Skin of body (tissue), 2 donors: ENCODE results near the gene PTPRA. TPM values are rescaled to one million over a fixed set of nuclear protein-coding genes. Genes with fewer than 3 reads are reported as not detected.

Source experiments
- DNase-seq: peaks from one replicate; lab custom pipeline; 2025; lab: John Stamatoyannopoulos, UW
- total RNA-seq: library from RNA; depleted of rRNA; stranded (reverse); fragments of >200 nt; gene quantifications from one replicate; pipeline ENCODE4 v1.2.3, GENCODE V29; 2014

The PTPRA gene
- total RNA-seq, 1 donor from 2014 or later: 56.5 TPM

GRCh38 chr20:2849529-2849928, 23.8 kb upstream of the PTPRA start:
- DNase-seq: no peak

- no peak for DNase-seq
These were observed 22.2 kb upstream of the PTPRA start for GRCh38 chr20:2851086-2851485.

DNA sequence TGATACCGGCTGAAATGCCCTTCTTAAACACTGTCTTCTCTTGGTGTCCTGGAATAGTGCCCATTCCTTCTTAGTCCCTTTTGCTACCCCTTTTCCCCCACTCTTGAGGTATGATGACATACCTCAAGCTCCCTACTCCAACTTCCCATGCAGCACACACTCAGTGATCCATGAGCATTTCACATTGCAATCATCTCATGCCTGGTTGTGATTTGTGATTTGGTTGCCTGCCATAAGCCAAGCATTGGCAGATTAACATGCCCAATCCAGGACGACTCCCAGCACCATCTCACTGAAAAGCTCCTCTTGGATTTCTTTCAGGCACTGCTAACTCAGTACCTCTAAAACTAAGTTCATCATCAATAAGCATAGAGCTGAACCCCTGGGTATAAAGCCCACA, 14.7 kb upstream of the PTPRA start:
- DNase-seq: no peak

DNA sequence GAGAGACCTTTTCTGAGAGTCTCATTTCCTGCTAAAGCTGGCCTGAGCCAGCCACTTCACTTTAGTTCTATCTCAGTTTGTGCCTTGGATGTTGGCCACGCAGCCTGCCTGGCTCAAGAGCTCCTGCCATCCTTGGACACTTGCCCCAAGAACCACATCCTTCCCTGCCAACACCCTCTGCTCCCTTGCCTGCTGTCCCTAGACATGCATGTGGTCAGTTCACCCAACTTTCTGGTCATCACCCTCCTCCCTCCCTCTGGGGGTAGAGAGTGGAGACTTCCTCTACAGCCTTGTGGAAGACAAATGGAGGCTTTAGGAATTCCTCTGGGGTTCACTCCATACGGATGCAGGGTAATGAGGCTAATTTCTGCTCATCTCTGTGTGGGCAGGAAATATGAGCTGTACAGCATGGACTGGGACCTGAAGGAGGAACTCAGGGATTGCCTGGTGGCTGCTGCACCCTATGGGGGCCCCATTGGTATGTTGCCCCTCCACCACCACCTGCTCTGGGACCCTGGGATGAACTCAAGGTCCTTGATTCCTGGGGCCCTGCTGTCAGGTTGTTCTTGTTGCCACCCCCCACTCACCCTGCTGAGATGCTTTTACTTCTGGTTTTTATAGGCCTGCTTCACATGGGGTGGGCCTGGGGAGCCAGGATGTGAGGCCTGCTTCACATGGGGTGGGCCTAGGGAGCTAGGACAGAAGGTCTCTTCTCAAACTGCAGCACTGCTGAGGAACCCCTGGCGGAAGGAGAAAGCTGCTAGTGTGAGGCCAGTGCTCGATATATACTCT, 13.8 kb upstream of the PTPRA start:
- DNase-seq: no peak

- no peak for DNase-seq
These were observed 8.7 kb upstream of the PTPRA start for GRCh38 chr20:2864626-2865025.

DNA sequence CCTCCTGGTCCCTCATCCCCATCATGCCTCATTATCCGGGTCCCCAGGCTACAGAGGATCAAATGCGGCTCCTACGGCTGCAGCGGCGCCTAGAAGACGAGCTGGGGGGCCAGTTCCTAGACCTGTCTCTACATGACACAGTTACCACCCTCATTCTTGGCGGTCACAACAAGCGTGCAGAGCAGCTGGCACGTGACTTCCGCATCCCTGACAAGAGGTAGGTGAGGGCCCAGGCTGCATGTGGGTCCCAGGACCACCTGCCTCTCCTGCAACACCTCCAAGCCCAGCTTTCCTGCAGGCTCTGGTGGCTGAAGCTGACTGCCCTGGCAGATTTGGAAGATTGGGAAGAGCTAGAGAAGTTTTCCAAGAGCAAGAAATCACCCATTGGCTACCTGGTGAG, 8.2 kb upstream of the PTPRA start:
- DNase-seq: no peak

- no peak for DNase-seq
These were observed 7.7 kb upstream of the PTPRA start for GRCh38 chr20:2865630-2866029.

GRCh38 chr20:2866236-2866635, 7.0 kb upstream of the PTPRA start:
- no peak for DNase-seq

DNA sequence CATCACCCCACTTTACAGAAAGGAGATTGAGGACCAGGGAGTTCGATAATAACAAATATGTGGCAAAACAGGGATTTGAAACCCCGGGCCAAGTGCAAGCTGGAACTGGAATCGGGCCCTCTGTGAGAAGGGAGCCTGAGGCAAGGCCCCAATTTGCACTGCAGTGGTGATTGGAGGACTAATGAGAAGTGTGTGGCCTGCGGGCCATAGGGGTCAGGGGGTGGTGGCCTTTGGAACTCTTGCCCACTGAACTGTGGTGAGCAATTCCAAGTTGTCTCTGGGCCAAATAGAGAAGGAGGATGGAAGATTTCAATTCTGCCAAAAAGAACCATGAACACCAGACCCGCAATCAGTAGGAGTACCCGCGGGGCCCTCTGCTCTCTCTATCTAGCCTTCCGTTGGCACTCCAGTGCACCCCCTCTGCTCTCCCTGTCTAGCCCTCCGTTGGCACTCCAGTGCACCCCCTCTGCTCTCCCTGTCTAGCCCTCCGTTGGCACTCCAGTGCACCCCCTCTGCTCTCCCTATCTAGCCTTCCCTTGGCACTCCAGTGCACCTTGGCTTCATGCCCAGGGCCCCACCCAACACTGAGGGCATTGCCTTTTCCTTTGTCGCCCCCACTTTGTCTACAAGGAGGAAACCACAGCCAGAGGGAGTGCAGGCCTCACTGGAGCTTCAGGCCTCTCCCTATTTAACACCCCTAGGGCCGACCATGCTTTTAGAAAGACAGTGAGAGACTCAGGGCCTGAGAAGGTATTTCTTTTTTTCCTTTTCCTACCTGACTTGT, 6.0 kb upstream of the PTPRA start:
- no peak for DNase-seq

GRCh38 chr20:2869381-2869780, 3.9 kb upstream of the PTPRA start:
- no peak for DNase-seq

DNA sequence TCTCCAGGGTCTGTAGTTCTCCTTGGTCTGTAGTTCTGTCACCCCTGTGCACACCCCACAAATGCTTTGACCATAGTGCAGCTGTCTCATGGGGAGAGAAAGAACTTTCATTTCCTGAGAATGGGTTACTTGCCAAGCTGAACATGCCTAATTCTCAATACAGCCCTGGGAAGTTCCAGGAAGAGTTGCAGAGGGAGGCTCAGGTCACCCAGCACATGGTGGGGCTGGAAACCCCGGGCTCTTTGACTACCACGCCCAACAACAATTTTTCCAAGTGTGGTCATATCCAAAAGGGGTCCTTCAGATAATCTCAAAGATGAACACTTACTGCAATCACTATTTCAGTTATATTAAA, 2.2 kb upstream of the PTPRA start:
- peak; percentile 45 for DNase-seq

DNA sequence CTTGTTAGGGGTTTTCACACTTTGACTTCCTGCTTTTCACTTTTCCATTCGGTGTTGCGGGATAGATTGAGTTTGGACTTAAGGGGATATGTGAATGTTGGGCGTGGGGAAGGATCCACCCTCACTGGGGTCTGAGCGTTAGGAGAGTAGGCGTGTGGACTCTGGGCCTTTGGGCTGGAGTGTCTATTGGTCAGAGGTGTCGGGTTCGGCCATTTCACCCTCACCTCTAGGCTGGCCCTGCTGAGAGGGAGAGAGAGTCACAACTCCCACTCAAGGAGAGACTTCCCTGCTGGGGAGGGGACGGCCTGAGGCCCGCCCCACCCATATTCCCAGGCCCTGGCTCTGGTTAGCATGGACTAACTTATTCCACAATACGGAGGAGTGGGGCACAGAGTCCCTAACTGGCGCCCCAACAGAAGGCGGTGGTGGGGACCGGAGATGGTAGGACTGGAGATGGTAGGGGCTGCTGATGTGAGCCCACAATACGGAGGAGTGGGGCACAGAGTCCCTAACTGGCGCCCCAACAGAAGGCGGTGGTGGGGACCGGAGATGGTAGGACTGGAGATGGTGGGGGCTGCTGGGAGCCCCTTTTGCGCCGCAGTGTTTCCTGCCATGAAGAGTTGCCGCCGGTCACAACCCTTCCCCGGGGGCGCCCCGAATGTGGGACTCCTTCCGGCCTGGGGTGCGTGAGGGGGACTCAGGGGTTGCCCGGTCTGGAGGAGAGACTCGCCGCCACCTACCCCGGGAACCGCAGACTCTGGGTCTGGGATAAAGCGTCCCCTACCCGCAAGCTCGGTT, 1.4 kb upstream of the PTPRA start:
- no peak for DNase-seq

DNA sequence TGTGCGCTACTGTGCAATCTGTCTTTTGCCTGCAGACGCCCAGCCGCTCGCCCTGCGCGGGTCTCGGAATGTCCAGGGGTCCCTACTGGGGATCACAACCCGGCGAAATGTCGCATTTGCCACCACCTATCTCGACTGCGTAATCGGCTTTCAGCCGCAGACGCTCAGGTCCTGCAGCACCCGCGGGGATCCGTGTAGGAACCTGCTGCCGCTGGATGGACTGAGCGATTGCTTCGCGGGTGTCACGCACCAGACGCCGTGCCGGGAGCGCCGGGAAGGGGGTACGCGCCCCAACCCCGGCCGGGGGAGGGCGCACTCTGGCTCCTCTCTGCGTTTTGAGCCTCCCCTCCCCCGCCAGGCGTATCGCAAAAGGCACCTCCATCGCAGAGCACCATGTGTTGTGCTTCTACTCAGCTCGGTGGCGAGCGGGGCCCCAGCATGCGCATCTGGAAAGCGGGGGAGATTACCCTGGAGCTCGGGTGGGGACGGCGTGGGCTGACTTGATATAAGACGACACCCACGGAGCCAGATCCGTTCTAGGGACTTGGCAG, 747 bp upstream of the PTPRA start:
- peak; percentile 47 for DNase-seq

DNA sequence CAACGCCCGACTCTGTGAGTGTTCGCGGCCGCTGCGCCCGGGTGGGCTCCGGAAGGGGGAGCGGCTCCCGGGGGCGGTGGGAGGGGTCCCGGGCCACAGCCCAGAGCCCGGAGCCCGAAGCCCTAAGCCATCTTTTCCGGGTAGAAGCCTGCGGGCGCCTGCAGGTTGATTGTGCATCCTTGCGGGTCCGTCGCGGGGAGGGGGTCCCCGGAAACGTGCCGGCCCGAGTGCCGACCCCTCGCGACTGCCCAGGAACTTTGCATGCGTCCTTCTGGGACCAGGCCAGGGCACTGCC, 413 bp downstream of the PTPRA start:
- DNase-seq: peak; percentile 41

- no peak for DNase-seq
These were observed 1.2 kb downstream of the PTPRA start for GRCh38 chr20:2874456-2874855.

DNA sequence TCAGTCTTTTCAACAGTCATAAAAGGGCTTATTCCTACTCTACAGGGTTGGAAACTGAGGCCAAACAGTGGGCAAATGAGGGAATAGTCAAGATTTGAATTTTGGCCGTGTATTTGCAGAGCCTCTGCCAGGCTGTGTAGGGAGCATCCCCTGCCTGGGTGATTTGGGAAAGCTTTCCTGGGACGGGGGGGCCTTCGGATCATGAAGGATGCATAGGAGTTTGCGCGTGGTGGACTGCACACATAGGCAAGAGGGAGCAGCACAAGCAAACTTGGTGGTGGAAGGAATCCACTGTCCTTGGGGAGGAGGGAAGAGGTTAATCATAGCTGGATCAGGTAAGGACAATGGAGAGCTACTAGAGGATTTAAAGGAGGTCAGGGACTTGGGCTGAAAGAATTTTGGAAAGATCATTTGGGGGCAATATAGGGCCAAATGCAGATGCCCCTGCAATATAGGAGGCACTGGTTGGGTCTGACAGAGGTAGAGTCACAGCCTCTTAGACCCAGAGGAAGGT, 2.5 kb downstream of the PTPRA start:
- DNase-seq: no peak

GRCh38 chr20:2878515-2878914, 5.2 kb downstream of the PTPRA start:
- DNase-seq: no peak

DNA sequence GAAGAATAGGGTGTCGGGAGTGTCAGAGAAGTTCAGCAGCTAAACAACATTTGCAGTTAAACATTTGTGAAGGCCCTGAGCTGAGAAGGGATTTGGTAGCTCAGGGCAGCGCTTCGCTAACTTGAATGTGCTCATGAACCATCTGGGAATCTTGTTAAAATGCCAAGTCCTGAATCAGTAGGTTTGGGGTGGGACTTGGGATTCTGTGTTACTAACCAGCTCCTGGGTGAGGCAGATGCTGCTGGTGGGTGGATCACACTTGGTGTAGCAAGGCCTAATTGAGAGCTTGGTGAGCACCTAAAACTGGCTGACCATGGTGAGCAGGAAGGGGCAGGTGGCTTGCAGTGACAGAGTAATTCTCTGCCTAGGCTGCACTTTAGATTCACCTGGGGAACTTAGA, 5.9 kb downstream of the PTPRA start:
- peak; percentile 69 for DNase-seq

DNA sequence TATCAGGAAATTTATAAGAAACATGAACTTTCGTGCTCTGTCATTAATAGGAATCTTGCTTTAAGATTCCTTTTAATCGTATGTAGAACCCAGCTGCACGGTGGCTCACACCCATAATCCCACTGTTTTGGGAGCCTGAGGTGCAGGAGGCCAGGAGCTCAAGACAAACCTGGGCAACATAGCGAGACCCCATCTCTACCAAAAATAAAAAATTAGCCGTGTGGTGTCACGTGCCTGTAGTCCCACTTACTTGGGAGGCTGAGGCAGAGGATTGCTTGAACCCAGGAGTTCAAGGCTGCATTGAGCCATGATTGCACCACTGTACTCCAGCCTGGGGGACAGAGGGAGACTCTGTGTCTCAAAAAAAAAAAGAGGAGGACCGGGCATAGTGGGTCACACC, 7.4 kb downstream of the PTPRA start:
- no peak for DNase-seq

DNA sequence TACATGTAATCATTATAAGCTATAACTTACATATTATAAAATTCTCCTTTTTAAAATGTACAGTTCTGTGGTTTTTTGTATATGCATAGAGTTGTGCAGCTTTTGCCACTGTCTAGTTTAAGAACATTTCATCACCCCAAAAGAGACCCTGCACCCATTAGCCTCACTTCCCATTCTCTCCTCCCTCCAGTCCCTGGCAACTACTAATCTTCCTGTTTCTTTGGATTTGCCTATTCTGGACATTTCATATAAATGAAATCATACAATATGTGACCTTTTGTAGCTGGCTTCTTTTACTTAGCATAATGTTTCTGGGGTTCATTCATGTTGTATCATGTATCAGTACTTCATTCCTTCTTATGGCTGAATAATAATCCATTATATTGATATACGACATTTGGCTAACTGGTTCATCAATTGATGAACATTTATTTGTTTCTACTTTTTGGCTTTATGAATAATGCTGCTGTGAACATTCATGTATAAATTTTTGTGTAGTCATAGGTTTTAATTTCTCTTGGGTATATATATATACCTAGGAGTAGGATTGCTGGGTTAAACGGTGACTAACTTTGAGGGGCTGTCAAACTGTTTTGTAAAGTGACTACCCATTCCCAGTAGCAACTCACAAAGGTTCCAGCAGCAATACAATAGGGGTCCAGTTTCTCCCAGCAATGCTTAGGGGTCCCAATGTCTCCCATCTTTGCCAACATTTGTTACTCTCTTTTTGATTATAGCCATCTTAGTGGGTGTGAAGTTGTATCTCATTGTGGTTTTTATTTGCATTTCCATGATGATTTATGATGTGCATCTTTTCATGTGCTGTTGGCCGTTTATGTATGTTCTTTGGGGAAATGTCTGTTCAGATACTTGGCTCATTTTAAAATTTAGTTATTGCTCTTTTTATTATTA, 10.7 kb downstream of the PTPRA start:
- DNase-seq: no peak

DNA sequence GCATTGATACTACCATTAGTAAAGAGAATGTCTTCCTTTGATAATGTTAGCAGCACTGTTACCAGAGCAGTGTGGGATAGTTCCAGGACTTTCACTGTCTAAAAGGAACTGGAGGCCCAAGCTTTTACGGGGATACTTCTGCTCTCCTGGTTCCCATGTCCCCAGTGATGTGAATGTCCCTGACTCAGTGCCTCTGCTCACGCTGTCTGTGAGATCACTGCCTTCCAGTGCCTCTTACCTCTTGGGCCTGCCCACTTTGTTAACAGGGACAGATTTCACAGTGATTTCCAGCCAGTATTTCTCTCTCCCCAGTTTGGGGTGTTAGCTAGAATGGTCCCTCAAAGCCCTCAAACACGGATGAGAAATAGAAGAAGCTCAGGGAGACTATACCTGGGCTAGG, 14.4 kb downstream of the PTPRA start:
- no peak for DNase-seq
